Brain pericyte (primary cell): ENCODE measurements around the gene LIX1L.
"Not testable (repeated sequence)": the region's sequence is repeated elsewhere in the genome, so short reads cannot be mapped to it uniquely, and the experiment has no call there.

ENCODE experiments used
- DNase-seq: peaks from one replicate; pipeline ENCODE4 v3.0.0-alpha.2; 2012; ENCODE audit warnings: low read depth, low spot score

LIX1L gene

GRCh38 chr1:145936247-145936646 lies 21.6 kb downstream of the LIX1L start:
- DNase-seq: no peak

DNA sequence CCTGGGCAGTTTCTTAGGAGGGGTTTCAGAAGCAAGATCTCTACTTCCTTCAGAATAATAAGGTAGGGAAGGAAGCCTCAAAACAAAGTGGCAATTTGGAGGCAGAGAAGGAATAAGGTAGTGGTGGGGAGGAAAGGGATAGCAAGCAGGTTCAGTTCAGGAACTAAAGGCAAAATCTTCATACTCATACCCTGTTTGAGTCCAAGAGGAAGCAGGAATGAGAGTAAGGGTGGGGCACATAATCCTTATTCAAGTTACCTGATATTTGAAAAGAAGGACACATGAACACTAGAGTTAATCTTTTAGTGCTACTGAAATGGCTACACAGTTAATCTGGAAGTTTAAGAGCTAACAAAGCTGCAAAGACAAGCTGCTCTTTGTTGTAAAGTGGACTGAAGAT lies 22.1 kb downstream of the LIX1L start:
- no peak for DNase-seq

DNA sequence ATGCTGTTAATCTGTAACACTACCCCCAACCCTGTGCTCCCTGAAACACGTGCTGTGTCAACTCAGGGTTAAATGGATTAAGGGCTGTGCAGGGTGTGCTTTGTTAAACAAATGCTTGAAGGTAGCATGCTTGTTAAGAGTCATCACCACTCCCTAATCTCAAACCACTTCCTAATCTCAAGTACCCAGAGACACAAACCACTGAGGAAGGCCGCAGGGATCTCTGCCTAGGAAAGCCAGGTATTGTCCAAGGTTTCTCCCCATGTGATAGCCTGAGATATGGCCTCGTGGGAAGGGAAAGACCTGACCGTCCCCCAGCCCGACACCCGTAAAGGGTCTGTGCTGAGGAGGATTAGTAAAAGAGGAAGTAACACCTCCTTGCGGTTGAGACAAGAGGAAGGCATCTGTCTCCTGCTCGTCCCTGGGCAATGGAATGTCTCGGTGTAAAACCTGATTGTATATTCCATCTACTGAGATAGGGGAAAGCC lies 25.3 kb downstream of the LIX1L start:
- not testable (repeated sequence) for DNase-seq

- DNase-seq: no peak
Measured at GRCh38 chr1:145927916-145928643, 29.7 kb downstream of the LIX1L start.

GRCh38 chr1:145927063-145927886 lies 30.5 kb downstream of the LIX1L start, which contains the start of gene RBM8A:
RBM8A (minus strand) TSS chr1:145927484; CDS start chr1:145927426, 58 bp downstream.
- DNase-seq: peak; percentile 97

DNA sequence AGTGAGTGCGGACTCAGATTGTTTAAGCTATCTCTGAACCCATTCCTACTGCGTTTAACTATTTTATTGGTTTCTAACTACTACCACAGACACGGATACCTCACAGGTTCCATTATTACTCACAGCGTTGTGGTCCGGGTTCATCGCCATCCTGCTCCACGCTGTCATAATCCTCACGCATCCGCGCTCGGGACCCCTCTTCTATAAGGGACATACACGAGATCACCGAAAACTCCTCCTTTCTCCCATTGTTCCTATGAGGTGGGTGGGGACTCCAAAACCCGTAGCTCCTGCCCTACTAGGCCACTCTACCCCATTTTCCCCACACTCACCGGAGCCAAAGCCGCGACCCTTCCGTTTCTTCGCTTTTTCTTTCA lies 31.1 kb downstream of the LIX1L start:
- no peak for DNase-seq

DNA sequence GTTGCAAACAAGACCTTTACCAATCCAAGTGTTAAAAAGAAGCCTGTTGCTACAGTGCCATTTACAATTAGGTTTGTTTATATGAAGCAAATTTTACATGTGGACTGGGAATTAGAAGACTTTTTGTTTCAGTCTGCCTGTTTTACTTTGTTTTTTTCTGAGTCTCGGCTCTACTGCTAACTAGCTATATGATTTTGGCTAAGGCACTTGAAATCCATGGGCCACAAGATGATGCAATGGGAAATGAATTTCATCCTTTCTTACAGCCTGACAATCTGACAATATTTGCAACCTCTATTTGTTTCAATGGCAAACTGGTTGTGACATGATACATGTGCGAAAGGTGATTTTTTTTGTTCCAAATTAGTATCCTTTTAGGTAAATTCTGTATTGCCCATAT lies 35.6 kb downstream of the LIX1L start:
- DNase-seq: no peak

DNA sequence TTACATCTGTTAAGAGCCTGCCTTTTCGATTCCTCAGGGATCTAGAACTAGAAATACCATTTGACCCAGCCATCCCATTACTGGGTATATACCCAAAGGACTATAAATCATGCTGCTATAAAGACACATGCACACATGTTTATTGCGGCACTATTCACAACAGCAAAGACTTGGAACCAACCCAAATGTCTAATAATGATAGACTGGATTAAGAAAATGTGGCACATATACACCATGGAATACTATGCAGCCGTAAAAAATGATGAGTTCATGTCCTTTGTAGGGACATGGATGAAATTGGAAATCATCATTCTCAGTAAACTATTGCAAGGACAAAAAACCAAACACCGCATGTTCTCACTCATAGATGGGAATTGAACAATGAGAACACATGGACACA lies 37.5 kb downstream of the LIX1L start:
- not testable (repeated sequence) for DNase-seq

GRCh38 chr1:145918992-145919939 lies 38.6 kb downstream of the LIX1L start:
- no peak for DNase-seq

DNA sequence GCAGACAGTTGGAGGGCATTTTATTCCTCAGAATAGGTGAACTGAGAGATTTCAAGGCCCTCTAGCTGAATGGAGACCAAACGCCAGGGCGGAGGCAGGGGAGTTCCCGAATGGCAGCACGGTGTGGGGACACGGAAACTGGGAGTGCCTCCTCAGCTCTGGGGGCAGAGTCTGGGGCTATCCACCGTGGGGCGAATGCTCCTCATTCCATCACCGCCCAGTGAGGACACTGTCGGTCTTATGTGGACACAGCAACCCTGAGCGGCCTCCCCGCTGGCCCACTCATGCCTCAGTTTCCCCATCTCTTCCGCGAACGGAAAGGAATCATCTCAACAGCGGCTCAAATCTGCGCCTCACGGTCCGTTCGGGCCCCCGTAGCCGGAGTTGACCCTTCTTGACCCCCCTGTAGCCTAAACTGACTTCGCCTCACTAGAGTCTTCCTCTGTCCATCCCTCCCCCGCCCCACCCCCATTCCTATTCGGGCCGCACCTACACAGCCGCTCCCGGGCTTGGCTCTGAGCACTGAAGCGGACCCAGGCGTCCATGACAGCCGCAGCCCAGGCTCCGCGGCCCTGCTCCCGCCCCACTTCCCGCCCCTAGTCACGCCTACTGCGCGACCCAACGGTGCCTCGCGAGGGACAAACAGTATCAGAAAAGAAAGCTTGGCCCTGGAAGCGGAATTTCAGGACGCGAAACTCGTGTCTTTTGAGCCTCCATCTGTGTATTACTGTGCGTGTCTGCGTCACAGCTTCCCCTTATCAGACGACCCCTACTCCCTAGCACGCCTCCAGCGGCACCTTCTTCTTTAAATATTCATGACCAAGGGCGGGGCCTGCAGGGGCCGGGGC lies 39.4 kb downstream of the LIX1L start, which contains the start of gene PEX11B:
TSS of gene PEX11B (minus strand) at position 574 of the 848 bp plus-strand sequence. CDS start at position 545, 29 bp downstream.
- DNase-seq: peak; percentile 72

- DNase-seq: no peak
Measured at GRCh38 chr1:145917595-145917994, 40.2 kb downstream of the LIX1L start.

- DNase-seq: no peak
Measured at GRCh38 chr1:145916745-145917144, 41.1 kb downstream of the LIX1L start.

DNA sequence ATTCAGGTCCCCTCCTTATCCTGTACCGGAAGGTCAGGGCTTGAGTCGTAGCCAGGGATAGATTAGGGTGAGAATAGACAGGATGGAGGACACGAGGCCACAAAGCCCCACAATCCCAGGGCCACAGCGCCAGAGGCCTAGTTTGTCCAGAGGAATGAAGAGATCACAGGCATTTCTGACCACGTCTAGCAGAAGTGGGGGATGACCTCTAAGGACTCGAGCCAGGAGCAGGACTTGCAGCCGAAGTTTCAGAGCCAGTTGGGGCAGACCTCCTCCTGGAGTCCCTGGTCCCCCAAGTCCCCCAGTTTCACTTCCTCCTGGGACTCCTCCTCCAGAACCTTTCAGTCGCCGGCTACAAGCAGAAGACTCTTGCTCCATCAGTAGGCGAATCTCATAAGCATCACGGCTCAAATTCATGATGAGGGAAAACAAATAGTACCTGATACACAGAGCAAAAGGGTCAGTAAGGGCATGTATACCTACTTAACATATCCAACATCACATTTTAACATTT lies 45.6 kb downstream of the LIX1L start:
- no peak for DNase-seq

- DNase-seq: no peak
Measured at GRCh38 chr1:145908653-145909052, 49.2 kb downstream of the LIX1L start.

GRCh38 chr1:145906954-145907753 lies 50.7 kb downstream of the LIX1L start:
- no peak for DNase-seq

DNA sequence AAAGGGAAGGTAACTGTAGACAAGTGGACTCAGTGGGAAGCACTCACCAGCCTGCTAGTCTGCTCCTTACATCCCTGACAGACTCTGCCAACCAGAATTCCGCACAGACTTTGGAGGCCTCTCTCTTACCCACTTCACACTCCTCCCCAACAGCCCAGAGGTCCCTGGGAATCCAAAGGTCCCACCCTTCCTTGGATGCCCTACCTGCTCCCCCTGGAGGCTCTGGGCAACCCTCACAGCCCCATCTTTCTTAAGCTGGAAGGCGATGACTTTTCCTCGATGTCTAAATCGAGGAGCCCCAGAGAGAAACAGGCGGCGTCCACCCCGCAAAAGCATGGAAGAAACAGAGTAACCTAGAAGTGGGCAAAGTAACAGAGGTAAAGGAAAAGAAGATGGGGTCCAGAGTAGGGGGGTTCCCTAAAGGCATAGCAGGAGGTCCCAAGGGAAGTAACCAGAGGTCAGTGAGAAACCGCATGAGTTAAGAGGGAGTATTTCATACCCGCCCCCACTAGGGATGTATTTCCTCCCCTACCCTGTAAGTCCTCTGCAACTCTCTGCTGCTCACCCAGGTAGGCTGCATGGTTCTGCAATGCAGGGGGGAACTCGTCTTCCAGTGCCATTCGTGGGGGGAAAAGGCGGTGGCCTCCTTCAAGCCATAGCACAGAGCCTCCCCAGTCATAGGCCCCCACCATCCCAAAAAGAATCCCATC lies 56.4 kb downstream of the LIX1L start:
- DNase-seq: no peak

- DNase-seq: no peak
Measured at GRCh38 chr1:145898756-145899155, 59.1 kb downstream of the LIX1L start.

DNA sequence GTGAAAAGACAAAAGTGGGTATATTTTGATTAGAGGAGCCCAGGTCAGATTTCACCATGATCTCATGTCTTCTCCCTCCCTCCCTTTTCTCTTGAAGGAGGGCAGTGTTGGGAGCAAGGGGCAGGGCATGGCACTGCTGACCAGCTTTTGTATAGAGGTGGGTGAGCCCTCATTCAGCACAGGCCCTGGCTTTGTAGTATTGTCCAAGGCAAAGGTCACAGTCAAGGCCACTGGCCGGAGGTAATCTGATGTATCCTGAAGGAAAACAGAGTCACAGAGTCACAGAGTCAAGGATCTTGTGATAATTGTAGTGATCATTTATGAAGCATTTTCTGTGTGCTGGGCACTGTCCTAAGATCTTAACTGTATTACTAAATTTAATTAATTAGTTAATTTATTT lies 59.8 kb downstream of the LIX1L start:
- DNase-seq: no peak

GRCh38 chr1:145895471-145895870 lies 62.3 kb downstream of the LIX1L start:
- DNase-seq: no peak
